ENCODE measurements around the gene RMND5B. TPM values are rescaled to one million over a fixed set of nuclear protein-coding genes. Genes with fewer than 3 reads are reported as not detected.
"Not testable (repeated sequence)": the region's sequence is repeated elsewhere in the genome, so short reads cannot be mapped to it uniquely, and the experiment has no call there.

RMND5B gene
- total and polyA plus RNA-seq, 10 of the 15 experiments (the other 5 are each of a cell fraction or from before 2014, with no cell fraction given) = 1.6 to 50.7 (median 30.9) TPM

DNA sequence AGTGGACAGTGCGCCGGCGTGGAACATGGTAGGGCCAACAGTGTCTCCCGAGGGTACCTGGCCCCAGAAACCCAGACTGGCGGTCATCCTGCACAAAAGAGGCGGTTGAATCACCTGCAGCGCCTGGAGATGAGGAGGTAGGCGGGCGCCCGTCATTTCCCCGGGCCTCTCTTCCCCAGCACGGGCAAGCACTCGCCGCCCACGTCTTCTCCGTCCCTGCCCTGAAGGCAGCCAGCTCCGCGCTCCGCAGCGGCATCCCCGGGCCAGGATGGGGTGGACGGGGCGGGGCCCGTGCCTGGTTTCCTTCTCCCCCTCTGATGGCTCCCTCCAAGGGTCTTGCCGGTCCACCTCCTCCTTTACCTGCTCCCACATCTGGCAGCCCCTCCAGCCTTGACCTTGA, 44.5 kb upstream of the RMND5B start:
- Histone ChIP-seq H3K36me3 (ENCODE audit: control insufficient read depth in 2 of 2, insufficient read depth in 2 of 2, low read length in 1 of 2) (no peaks in the 10 kb centered on the region), H3K9me3 (replicated peaks; ENCODE audit: control insufficient read depth, insufficient read depth, low read length) (no peaks in the 10 kb centered on the region; the same call in 2 of the 3 replicates), H3K27ac (ENCODE audit: control insufficient read depth, insufficient read depth) (no peak overlapping the region), H3K9ac (ENCODE audit: control insufficient read depth, insufficient read depth, low read length) (no peak overlapping the region), H3K27me3 (replicated peaks in 1 of 2; ENCODE audit: control insufficient read depth in 2 of 2, insufficient read depth in 2 of 2, low read length in 1 of 2) (no peaks in the 10 kb centered on the region; a peak in 1 of 4 replicates), H2AFZ (ENCODE audit: control insufficient read depth, low read depth, low read length) (no peak overlapping the region), H3K4me1 (ENCODE audit: control insufficient read depth, insufficient read depth, low read length) (peaks cover 6% of the 10 kb centered on the region; the same call in 1 of the 2 replicates), H3K4me2 (ENCODE audit: control insufficient read depth, insufficient read depth) (no peak overlapping the region), H3K79me2 (ENCODE audit: control insufficient read depth, insufficient read depth, low read length) (no peaks in the 10 kb centered on the region), H4K20me1 (ENCODE audit: control insufficient read depth, insufficient read depth) (no peaks in the 10 kb centered on the region), H3K4me3 (no peak overlapping the region)
- FAIRE-seq = no peak
- RAD21 ChIA-PET (ENCODE audit: unreplicated experiment) = no interaction called here
- TF ChIP-seq SIX5 (IDR thresholded peaks at IDR 0.05; ENCODE audit: low read depth, low read length, severe bottlenecking) (no peak), SPI1 (IDR thresholded peaks at IDR 0.05; ENCODE audit: borderline replicate concordance, insufficient read depth, low read depth, low read length) (no peak), NFIC (IDR thresholded peaks at IDR 0.05; ENCODE audit: low read depth, low read length) (no peak), YBX1 (IDR thresholded peaks at IDR 0.05) (no peak), SUPT20H (IDR thresholded peaks at IDR 0.05; ENCODE audit: borderline replicate concordance, control insufficient read depth, low read depth, low read length) (no peak), NR2F1 (conservative IDR thresholded peaks at IDR 0.05) (no peak), SMC3 (IDR thresholded peaks at IDR 0.05; ENCODE audit: borderline replicate concordance, low read length) (no peak), BCL11A (IDR thresholded peaks at IDR 0.05; ENCODE audit: low read depth, low read length) (no peak), ZNF274 (IDR thresholded peaks at IDR 0.05; ENCODE audit: insufficient read depth, insufficient read length) (no peak), BMI1 (IDR thresholded peaks at IDR 0.05; ENCODE audit: borderline replicate concordance) (no peak), RAD51 (IDR thresholded peaks at IDR 0.05) (no peak)
- TF ChIP-seq, protein P1, sequence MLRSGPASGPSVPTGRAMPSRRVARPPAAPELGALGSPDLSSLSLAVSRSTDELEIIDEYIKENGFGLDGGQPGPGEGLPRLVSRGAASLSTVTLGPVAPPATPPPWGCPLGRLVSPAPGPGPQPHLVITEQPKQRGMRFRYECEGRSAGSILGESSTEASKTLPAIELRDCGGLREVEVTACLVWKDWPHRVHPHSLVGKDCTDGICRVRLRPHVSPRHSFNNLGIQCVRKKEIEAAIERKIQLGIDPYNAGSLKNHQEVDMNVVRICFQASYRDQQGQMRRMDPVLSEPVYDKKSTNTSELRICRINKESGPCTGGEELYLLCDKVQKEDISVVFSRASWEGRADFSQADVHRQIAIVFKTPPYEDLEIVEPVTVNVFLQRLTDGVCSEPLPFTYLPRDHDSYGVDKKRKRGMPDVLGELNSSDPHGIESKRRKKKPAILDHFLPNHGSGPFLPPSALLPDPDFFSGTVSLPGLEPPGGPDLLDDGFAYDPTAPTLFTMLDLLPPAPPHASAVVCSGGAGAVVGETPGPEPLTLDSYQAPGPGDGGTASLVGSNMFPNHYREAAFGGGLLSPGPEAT (IDR thresholded peaks at IDR 0.05; ENCODE audit: low read depth) = no peak
- TF ChIP-seq, protein P2, sequence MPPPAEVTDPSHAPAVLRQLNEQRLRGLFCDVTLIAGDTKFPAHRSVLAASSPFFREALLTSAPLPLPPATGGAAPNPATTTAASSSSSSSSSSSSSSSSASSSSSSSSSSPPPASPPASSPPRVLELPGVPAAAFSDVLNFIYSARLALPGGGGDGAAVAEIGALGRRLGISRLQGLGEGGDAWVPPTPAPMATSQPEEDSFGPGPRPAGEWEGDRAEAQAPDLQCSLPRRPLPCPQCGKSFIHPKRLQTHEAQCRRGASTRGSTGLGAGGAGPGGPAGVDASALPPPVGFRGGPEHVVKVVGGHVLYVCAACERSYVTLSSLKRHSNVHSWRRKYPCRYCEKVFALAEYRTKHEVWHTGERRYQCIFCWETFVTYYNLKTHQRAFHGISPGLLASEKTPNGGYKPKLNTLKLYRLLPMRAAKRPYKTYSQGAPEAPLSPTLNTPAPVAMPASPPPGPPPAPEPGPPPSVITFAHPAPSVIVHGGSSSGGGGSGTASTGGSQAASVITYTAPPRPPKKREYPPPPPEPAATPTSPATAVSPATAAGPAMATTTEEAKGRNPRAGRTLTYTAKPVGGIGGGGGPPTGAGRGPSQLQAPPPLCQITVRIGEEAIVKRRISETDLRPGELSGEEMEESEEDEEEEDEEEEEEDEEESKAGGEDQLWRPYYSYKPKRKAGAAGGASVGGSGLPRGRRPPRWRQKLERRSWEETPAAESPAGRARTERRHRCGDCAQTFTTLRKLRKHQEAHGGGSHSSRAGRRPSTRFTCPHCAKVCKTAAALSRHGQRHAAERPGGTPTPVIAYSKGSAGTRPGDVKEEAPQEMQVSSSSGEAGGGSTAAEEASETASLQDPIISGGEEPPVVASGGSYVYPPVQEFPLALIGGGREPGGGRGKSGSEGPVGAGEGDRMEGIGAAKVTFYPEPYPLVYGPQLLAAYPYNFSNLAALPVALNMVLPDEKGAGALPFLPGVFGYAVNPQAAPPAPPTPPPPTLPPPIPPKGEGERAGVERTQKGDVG (CRISPR knock-in tag; IDR thresholded peaks at IDR 0.05) = no peak
- intact Hi-C loops (cut with micrococcal nuclease; ENCODE audit: unreplicated experiment) (no loop called here), in situ Hi-C loops (cut with MboI) (no loop called here)
- no peak for ATAC-seq
- 35% methylated on average over 24 of the region's 25 CpGs for WGBS (ENCODE audit: insufficient coverage, insufficient replicate concordance, low lambda C conversion rate, missing lambda C conversion rate)
- no TSS peak for BruUV-seq (replicated peaks)
- CTCF ChIA-PET = no interaction called here
- SMC1A ChIA-PET (ENCODE audit: uncharacterized antibody, unreplicated experiment) = no interaction called here
- POLR2A ChIA-PET = no interaction called here
- no peak for DNase-seq (ENCODE audit: low read depth, low spot score)

DNA sequence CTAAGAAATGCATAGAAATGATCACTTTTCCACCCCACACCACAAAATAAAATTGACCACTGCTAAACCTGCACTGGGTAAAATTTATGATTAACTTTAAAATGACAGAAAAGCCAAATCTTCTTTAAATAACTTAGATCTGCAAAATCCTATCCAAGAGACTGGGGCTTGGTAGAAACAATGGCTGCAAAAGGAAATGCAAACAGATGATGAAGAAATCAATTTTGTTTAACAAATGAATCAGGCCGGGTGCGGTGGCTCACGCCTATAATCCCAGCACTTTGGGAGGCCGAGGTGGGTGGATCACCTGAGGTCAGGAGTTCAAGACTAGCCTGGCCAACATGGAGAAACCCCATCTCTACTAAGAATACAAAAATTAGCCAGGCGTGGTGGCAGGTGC, 43.6 kb upstream of the RMND5B start:
- 19% methylated on average over 5 of the region's 5 CpGs for WGBS (ENCODE audit: insufficient coverage, insufficient replicate concordance, low lambda C conversion rate, missing lambda C conversion rate)
- H4K20me1 ChIP-seq (ENCODE audit: control insufficient read depth, insufficient read depth); POLR2A ChIA-PET; H3K9me3 ChIP-seq (replicated peaks; ENCODE audit: control insufficient read depth, insufficient read depth, low read length); FAIRE-seq; H3K4me3 ChIP-seq; BruUV-seq (replicated peaks); RAD21 ChIA-PET (ENCODE audit: unreplicated experiment); H3K79me2 ChIP-seq (ENCODE audit: control insufficient read depth, insufficient read depth, low read length); H2AFZ ChIP-seq (ENCODE audit: control insufficient read depth, low read depth, low read length); H3K36me3 ChIP-seq (ENCODE audit: control insufficient read depth in 2 of 2, insufficient read depth in 2 of 2, low read length in 1 of 2); ATAC-seq; H3K4me1 ChIP-seq (ENCODE audit: control insufficient read depth, insufficient read depth, low read length); SMC1A ChIA-PET (ENCODE audit: uncharacterized antibody, unreplicated experiment); H3K27me3 ChIP-seq (replicated peaks in 1 of 2; ENCODE audit: control insufficient read depth in 2 of 2, insufficient read depth in 2 of 2, low read length in 1 of 2); in situ Hi-C loops (cut with MboI); H3K9ac ChIP-seq (ENCODE audit: control insufficient read depth, insufficient read depth, low read length); intact Hi-C loops (cut with micrococcal nuclease; ENCODE audit: unreplicated experiment); H3K27ac ChIP-seq (ENCODE audit: control insufficient read depth, insufficient read depth); H3K4me2 ChIP-seq (ENCODE audit: control insufficient read depth, insufficient read depth); DNase-seq (ENCODE audit: low read depth, low spot score): not testable (repeated sequence)
- CTCF ChIA-PET = interaction anchor here (1.0 kb wide), 1 partner anchor 11 kb away, joined by 3 read pairs; no protein-coding TSS in a partner anchor

Measured in GM12878 (cell line).